Dermis lymphatic vessel endothelial cell (primary cell): ENCODE data around the gene DDN. TPM values are rescaled to one million over a fixed set of nuclear protein-coding genes. Genes with fewer than 3 reads are reported as not detected.

Experiments
- total RNA-seq: library from RNA; depleted of rRNA; stranded (reverse); fragments of >200 nt; gene quantifications from 2 replicates; pipeline ENCODE4 v1.2.1, GENCODE V29; 2014

DDN gene
- 0.09 and 0.11 TPM in 2 replicates for total RNA-seq

DNA sequence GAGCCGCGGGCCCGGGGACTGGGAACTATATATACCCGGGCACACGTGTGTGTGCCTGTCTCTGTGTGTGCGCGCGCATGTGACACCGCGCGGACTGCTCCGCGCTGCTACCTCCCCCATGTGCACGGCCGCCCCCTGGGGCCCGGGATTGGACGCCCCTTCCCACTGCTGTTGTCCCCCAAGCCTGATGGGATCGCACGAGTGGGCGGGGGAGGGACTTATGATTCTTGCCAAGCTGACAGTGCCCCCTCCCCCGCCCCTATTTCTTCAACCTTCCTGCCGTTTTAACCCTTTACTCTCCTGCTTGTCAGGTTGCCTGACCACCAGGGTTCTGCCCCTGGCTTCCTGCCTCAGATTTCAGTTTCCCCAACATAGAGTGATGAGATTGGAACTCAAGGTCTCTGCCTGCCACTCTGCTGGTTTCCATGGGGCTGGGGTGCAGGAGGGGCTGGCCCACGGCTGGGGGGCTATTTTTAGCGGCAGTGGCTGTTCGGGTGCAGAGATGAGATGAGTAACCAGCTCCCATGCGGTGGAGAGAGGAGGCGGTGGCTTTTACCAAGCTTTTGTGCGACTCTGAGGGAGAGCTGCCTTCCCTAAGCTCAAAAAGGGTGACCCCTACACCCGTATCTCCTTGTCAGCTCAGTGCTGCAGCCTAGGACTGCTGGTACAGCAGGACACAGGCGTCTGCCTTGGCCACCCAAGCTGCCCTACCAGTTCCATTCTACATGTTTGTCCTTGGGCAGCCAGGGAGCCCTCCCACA is at the start of gene DDN:
Gene DDN (minus strand): TSS at position 5 of the 761 bp plus-strand sequence. CDS start 88 bp downstream, outside the sequence.

GRCh38 chr12:49018261-49019119 is 19.3 kb upstream of the DDN start, which contains the start of gene PRKAG1:
TSS of gene PRKAG1 (minus strand) at chr12:49018776. CDS start at chr12:49018740, 36 bp downstream.

GRCh38 chr12:48978291-48978740 is 20.9 kb downstream of the DDN start, which contains the start of gene WNT1:
TSS of gene WNT1 (plus strand) at chr12:48978322. CDS start at chr12:48978651, 329 bp downstream.

DNA sequence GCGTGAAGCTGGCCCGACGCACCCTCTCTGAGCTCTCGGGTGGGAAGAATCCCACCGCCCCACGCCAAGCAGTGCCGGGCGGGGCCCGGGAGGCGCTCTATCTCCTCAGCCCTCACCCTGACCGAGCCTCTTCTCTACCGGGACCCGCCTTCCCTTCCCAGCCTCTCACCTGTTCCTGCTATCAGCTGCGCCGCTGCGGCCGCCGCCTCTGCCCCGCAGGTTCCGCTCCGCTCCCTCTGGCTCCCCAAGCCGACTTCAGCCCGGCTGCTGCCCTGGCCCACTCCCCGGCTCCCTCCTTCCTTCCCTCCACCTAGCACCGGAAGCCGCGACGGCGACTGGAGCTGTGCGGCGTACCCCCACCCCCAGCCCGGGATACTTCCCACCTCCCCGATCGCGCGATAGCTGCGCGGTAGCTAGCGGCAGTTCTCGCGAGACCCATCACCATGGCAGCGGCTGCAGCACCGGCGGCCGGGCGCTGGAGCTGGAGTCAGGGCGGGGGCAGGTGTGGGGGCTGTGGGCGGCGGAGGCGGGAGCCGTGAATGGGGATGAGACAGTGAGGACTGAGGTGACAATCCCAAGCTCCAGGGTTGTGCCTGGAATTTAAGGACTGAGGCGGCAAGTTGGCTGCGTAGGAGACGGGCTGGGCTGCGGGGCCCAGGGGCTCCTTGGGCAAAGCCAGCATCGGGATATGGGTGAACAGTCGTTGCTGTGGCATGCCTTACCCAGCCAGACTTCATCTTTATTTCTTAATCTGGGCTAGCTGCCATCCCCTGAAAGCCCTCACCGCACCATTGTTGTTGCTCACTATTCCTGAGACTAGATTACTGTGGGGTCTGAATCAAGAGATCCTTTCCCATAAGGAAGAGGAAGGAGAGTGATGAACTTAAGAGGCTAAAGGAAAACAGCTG is 41.8 kb downstream of the DDN start, which contains the start of gene ARF3:
Gene ARF3 (minus strand): TSS at position 347 of the 908 bp plus-strand sequence. CDS start 16,392 bp downstream, outside the sequence.

Other genes with a start within 250 kb of the DDN start
- gene ADCY6, start 210.3 kb downstream of the DDN start, total RNA-seq, result 29.5 and 29.7 TPM in 2 replicates
- gene CACNB3, start 180.9 kb downstream of the DDN start, total RNA-seq, result 5.5 and 6.2 TPM in 2 replicates
- 58.8 and 69.5 TPM in 2 replicates for gene DDX23, start 147.2 kb downstream of the DDN start, total RNA-seq
- gene RND1, start 133.5 kb downstream of the DDN start, total RNA-seq, result 2.1 and 2.4 TPM in 2 replicates
- gene FKBP11, start 73.9 kb downstream of the DDN start, total RNA-seq, result 8.3 and 11.5 TPM in 2 replicates
- gene ARF3, start 41.9 kb downstream of the DDN start, total RNA-seq, result 39.1 and 40.5 TPM in 2 replicates
- gene WNT10B, start 27.6 kb downstream of the DDN start, total RNA-seq, result under 0.01 TPM in 2 replicates
- not detected in 2 replicates for gene WNT1, start 21.1 kb downstream of the DDN start, total RNA-seq
- gene PRKAG1, start 19.4 kb upstream of the DDN start, total RNA-seq, result 39.0 and 44.7 TPM in 2 replicates
- gene KMT2D, start 61.4 kb upstream of the DDN start, total RNA-seq, result 22.3 and 33.5 TPM in 2 replicates
- 0.76 and 1.2 TPM in 2 replicates for gene RHEBL1, start 70.6 kb upstream of the DDN start, total RNA-seq
- gene DHH, start 95.4 kb upstream of the DDN start, total RNA-seq, result 0.26 and 0.33 TPM in 2 replicates
- 75.0 and 82.4 TPM in 2 replicates for gene LMBR1L, start 111.5 kb upstream of the DDN start, total RNA-seq
- gene TUBA1B, start 132.0 kb upstream of the DDN start, total RNA-seq, result 428 and 433 TPM in 2 replicates
- gene TUBA1A, start 189.7 kb upstream of the DDN start, total RNA-seq, result 454 and 466 TPM in 2 replicates